HG02678 (cell line): ENCODE results near the gene FOSL2.

Experiments
- ATAC-seq: cut with Tn5 transposase; IDR thresholded peaks from one replicate; pipeline ENCODE4 v1.9.1; 2021; ENCODE audit warnings: mild to moderate bottlenecking, moderate library complexity; ENCODE audit not compliant: unreplicated experiment

FOSL2 gene

GRCh38 chr2:28430377-28430765 is 37.7 kb downstream of the FOSL2 start:
- ATAC-seq = no peak

DNA sequence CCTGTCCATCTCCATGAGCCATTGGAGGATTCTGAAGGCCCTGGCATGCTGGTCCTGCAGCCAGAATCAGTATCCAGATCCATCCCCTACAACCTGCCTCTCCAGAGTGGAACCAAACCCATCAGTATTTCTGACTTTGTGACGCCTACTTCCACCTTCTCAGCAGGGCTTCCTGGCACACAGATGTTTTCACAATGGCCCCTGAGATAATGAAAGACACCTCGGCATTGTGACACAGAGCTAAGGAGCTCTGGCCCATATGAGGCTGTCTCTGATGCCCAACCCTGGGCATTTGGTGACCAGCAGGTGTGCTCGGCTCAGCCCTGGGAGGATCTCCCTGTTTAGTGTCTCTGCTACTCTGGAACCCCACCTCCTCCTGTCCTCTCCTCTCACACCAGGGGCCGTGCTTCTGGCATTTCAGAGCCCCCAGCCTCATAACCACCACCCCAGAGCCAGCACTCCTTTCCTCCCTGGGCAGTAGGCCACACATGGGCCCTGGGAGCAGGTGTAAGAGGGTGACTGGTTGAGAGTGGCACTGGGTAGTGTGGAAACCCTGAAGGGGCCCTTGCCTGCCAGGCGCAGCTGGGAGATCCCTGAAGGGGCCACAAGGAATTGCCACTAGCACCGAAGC is 38.2 kb downstream of the FOSL2 start:
- ATAC-seq = no peak

- ATAC-seq = no peak
These were observed 39.1 kb downstream of the FOSL2 start for GRCh38 chr2:28431741-28432140.

DNA sequence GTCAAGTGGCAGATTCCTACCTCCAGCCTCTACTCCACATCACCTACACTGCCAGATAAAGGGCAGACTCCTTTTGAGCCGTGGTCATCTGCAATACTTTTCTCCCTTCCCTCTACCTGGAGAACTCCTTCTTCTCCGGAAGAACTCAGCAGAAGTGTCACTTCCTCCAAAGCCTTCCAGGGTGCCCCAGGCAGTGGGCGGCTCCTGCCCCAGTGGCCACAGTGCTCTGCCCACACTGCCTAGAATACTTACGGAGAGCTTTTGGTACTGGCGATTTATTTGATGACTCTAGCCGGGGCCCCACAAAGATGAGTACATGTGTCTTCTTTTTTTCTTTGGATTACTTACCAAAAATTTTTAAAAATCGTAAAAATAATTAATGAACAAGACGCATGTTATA is 39.7 kb downstream of the FOSL2 start:
- ATAC-seq = no peak

DNA sequence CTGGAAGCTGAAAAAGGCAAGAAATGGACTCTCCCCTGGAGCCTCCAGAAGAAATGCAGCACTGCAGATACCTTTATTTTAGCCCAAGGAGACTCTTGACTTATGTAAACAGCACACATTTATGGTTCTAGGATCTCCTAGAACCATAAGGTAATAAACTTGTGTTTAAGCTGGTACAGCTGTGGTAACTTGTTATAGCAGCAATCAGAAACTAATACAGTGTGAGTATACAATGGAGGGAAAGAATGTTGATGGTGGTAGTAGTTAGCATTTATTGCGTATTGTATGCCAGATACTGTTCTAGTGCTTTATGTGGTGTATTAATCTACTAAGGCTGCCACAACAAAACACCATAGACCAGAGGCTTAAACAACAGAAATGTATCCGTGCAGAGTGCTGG is 40.6 kb downstream of the FOSL2 start:
- ATAC-seq = no peak

DNA sequence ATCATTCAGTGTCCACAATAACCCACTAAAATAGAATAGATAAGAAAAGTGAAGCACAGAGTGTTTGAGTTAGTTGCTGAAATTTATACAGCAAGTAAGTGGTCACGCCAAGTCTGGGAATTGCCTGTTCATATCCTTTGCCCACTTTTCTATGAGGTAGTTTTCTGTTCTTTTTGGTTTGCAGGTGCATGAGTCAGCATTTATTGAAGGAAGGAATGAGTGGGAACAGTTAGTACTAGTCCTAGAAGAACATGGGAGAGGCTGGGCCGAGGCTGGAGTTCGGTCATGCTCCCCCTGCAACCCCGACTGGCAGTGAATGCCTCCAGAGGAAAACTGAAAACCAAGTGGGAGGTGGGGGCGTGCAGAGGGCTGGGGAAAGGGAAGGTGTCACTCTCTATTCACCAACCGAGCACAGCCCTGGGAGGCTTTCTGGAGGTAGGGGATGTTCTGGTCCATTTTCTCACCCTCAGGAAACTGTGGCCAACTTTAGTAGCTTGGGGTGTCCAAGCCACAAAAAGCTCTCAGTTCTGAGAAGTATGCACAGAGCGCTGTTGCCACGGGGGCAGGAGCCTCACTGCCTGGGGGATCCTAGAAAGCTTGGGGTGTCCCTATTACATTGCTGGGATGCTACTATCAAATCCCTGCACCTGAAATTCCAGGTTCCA is 41.4 kb downstream of the FOSL2 start:
- ATAC-seq = no peak

GRCh38 chr2:28434600-28434989 is 41.9 kb downstream of the FOSL2 start:
- no peak for ATAC-seq

GRCh38 chr2:28435241-28435640 is 42.6 kb downstream of the FOSL2 start:
- no peak for ATAC-seq

- ATAC-seq = no peak
These were observed 43.2 kb downstream of the FOSL2 start for GRCh38 chr2:28435814-28436351.

DNA sequence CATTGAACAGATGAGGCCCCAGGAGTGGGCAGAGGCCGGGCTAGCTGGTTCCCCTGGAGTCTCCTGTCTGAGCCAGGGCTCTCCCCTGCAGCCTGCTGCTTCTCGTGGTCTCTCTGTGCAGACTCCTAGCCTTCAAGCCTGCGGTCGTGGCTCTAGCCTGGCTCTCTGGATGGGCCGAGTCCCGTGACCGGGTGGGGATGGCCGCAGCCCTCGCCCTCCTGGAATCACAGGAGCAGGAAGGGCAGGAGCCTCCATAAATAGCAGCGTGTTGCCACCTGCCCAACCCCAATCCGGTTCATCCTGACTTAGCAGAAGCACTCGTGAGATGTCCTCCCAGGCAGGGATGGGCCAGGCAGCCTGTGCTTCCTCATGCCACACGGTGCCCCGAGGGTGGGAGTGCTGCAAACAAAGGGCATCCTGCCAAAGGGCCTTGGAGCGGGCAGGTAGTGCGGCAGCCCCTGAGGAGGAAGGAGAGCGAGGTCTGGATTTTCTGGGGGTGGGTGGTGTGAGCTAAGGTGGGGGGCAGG is 43.9 kb downstream of the FOSL2 start:
- ATAC-seq = no peak

GRCh38 chr2:28437149-28437835 is 44.6 kb downstream of the FOSL2 start:
- ATAC-seq = no peak

- ATAC-seq = no peak
These were observed 45.3 kb downstream of the FOSL2 start for GRCh38 chr2:28437918-28438317.

- no peak for ATAC-seq
These were observed 45.9 kb downstream of the FOSL2 start for GRCh38 chr2:28438532-28439063.

DNA sequence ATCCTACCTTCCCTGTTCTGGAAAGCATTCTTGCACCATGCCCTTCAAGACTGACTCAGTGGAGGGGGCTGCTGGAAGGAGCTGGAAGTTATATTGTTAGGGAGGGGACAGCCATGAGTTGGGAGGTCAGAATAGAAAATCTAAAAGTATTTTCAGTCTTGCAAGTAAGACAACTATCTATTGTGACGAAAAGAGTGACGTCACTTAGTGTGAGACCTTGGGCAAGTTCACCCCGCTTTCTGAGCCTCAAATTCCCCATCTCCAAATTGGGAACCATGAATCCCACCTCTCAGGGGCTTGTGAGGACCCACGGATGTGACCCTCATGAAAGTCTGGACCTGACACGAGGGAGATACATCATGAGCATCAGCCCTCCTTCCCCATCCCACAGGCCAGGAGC is 46.5 kb downstream of the FOSL2 start:
- ATAC-seq = no peak

DNA sequence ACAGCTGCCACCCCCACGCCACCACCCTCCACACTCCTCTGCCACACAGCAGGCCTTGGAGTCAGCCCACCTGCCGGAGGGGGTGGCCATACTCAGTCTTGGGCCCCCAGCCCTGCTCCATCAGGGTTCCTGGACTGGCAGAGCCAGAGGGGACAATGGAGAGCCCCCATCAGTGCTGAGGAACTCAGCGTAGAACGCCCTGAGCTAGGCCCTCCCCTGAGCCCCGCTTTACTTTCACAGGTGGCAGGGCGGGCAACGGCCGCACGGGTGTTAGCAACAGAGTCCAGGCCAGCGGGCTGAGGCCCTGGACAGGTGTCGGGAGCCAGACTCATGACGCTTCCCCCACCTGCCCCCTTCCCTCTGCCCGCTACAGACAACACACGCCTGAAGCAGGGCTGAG is 47.1 kb downstream of the FOSL2 start:
- no peak for ATAC-seq

DNA sequence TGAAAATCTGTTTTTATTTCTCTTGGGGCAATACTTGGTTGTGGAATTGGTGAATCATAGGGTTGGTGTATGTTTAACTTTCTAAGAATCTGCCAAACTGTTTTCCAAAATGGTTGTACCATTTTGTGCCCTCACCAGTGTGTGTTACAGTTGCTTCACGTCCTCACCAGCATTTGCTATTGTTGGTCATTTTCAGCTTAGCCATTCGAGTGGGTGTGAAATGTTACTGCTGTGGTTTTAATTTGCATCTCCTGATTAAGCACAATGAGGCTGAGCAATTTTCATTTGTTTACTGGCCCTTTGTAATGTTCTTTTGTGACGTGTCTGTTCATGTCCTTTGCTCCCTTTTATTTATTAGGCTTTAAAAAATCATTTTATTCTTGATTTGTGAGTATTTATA is 49.7 kb downstream of the FOSL2 start:
- ATAC-seq = no peak

- ATAC-seq = no peak
These were observed 52.3 kb downstream of the FOSL2 start for GRCh38 chr2:28444956-28445355.

DNA sequence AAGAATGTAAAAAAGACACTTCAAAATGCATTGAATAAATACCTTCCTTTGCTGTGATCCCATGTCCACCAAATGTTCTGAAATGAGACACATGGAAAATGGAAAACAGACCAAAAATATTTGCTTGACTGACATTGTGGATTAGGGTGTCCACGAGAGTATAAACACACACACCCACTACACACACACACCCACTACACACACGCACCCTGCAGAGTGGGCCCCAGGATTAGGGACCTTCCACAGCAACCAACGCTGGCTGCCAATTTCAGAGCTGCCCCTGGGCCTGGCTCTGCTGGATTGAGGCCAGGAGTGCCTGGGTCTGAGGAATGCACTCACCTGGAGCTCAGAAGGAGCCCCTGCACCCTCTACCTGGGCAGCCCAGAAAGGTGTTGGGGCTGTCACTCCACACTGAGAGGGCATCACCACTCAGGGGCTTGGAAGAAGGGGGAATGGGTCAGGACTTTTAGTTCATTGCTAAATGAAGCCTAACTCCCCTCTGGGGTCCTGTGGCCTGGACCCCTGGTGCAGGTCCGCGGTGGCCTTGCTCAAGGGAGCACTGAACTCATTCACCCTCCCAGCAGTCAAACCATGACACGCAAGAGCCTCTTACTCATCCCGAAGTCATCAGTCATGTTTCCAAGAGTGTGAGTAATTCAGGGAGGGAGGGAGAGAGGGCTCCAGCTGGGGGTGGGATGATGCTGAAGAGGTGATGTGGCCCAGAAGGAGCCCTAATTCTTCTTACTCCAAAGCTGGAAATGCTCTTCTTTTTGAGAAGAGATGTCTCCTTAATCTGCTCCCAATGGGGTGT is 53.0 kb downstream of the FOSL2 start:
- no peak for ATAC-seq

GRCh38 chr2:28446531-28446930 is 53.9 kb downstream of the FOSL2 start:
- no peak for ATAC-seq

DNA sequence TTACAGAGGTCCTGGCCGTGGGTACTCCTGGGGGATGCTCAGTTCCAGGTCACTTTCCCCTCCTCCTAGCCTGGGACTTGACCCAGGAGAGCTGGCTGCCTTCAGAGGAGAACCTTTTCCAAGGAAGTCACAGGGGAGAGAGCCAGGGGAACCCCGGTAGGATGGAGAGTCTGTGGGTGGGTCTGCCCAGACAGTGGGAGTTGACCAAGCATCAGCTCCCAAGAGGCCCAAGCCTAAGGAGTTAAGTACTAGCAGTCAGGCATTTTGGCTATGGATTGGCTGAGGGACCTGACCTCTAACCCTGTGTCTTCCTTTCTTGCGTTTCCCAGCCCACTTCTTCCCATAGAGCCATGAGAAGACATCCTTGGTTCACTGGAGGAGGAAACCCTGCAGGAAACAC is 54.4 kb downstream of the FOSL2 start:
- no peak for ATAC-seq
